HUDEP-2 (cell line): ENCODE measurements around the gene LYZL1.
"Not testable (repeated sequence)": the region's sequence is repeated elsewhere in the genome, so short reads cannot be mapped to it uniquely, and the experiment has no call there.

Experiments used
- DNase-seq, 76 experiments: peaks; one replicate each; lab custom pipeline; 2025; ENCODE audit not compliant: unreplicated experiment in 76 of 76; lab: John Stamatoyannopoulos, UW

LYZL1 gene

GRCh38 chr10:29288906-29289305, at the start of gene LYZL1:
TSS of gene LYZL1 (plus strand) at chr10:29289070. CDS start at chr10:29291868, 2,798 bp downstream.
- not testable (repeated sequence) for DNase-seq

GRCh38 chr10:29239569-29240472, 49.0 kb upstream of the LYZL1 start:
- DNase-seq: peak in 17 of 76 experiments; percentile 0 to 37 (median 3)

GRCh38 chr10:29240986-29241660, 47.7 kb upstream of the LYZL1 start:
- no peak for DNase-seq

GRCh38 chr10:29241925-29242324, 46.9 kb upstream of the LYZL1 start:
- no peak for DNase-seq

GRCh38 chr10:29243066-29243465, 45.8 kb upstream of the LYZL1 start:
- no peak for DNase-seq

GRCh38 chr10:29243750-29244149, 45.1 kb upstream of the LYZL1 start:
- peak in 7 of 76 experiments; percentile 1 to 8 (median 2) for DNase-seq

GRCh38 chr10:29244978-29245377, 43.9 kb upstream of the LYZL1 start:
- no peak for DNase-seq

GRCh38 chr10:29245476-29245875, 43.4 kb upstream of the LYZL1 start:
- no peak for DNase-seq

GRCh38 chr10:29246449-29246848, 42.4 kb upstream of the LYZL1 start:
- no peak for DNase-seq

GRCh38 chr10:29248158-29248557, 40.7 kb upstream of the LYZL1 start:
- no peak for DNase-seq

- DNase-seq: no peak
Observed at GRCh38 chr10:29249018-29249417, 39.9 kb upstream of the LYZL1 start.

GRCh38 chr10:29250066-29250465, 38.8 kb upstream of the LYZL1 start:
- DNase-seq: no peak

GRCh38 chr10:29252811-29253689, 35.8 kb upstream of the LYZL1 start:
- no peak for DNase-seq

- no peak for DNase-seq
Observed at GRCh38 chr10:29253690-29254029, 35.2 kb upstream of the LYZL1 start.

GRCh38 chr10:29254123-29255046, 34.5 kb upstream of the LYZL1 start:
- peak in 2 of 76 experiments; percentile 5 to 10 for DNase-seq

- DNase-seq: no peak
Observed at GRCh38 chr10:29255104-29255503, 33.8 kb upstream of the LYZL1 start.

- DNase-seq: no peak
Observed at GRCh38 chr10:29256019-29256418, 32.9 kb upstream of the LYZL1 start.

GRCh38 chr10:29256586-29256985, 32.3 kb upstream of the LYZL1 start:
- DNase-seq: no peak

- no peak for DNase-seq
Observed at GRCh38 chr10:29257106-29257783, 31.6 kb upstream of the LYZL1 start.
